NCI-H526 (cell line): ENCODE data around the gene LRRC26.

Experiments
- DNase-seq, 2 experiments: peaks; one replicate each; lab custom pipeline; 2025; lab: John Stamatoyannopoulos, UW

The LRRC26 gene

DNA sequence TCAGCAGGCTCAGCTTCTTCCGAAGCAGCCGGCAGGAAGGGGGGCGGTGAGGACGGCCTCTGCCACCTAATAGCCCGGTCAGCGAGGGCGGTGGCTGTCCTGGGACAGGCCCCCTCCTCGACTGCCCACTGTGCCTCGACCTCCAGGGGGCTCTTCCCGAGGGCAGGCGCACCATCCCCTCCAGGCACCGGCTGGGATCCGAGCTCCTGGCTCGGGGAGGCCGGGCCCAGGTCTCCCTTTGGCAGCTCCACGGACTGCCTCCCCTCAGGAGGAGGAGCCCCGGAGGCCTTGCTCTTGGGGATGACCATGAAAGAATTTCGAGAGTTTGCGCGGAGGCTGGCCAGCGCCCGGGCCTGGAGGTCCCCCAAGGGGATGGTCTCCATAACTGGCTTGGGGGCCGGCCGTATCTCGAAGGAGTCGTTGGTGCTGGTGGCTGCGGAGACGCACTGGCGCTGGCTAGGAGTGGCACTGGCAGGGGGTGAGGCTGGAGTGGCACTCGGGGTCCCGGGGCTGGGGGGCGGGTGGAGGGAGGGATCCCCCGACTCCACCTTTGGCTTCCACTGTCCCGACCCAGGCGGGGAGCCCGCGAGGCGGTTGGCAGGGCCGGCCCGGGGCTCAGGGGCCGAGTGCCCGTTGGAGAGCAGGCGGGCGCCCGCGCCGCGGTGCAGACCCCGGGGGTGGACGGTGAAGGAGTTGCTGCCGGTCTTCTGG is 29.7 kb upstream of the LRRC26 start:
- peak in 1 of 2 experiments; percentile 18 for DNase-seq

DNA sequence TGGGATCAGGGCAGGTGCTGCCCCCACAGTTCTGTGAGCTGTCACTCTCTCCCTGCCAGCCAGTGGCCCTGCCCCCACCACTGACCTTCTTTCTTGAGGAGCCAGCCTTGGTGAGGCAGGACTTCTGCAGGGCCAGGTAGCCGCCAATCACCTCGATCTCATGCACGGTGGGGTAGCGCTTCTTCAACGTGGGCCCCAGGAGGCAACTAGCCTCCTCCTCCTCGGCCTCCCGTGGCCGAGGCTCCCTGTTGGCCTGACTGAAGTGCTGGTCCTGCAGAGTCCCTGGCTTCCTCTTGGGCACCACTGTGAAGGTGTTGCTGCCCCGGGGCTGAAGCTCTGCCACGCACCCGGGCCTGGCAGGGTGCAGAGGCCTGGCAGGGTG is 29.0 kb upstream of the LRRC26 start:
- DNase-seq, result no peak

DNA sequence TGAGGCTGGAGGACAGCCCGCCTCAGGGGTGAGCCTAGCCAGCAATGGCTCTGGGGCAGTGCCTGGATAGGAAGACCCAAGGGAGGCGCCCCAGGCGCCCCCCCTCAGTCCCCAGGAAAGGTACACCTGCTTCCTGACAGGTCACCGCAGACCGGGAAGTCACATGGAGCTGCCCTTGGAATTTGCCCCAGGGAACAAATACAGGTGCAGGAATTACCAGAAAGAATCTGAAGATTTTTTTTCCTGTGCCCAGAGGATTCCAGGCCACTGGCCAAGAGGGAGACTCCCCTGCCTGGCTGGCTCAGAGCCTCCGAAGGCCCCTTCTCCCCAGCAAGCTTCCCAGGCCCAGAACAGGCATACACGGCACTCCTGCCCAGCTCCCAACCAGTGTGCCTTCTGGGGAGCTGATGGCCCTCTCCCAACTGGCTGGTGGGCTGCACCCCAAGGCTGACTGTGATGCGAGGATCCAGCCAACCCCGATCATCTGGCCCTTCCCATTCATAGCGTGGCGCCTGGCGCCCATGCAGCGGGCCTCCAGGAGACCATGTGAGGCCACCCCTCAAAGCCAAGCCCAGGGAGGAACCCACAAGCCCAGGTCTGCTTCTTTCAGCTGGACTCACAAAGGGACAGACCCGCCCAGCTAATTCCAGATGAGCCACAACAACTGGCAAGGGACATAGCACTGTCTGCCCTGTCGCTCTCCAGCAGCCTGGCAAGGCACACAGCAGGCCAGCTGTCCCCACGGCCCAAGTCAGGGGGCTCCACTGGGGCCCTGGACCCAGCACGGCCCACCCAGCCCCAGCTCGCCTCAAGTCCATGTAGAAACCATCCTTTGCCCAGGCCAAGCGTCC is 28.4 kb upstream of the LRRC26 start:
- no peak for DNase-seq

DNA sequence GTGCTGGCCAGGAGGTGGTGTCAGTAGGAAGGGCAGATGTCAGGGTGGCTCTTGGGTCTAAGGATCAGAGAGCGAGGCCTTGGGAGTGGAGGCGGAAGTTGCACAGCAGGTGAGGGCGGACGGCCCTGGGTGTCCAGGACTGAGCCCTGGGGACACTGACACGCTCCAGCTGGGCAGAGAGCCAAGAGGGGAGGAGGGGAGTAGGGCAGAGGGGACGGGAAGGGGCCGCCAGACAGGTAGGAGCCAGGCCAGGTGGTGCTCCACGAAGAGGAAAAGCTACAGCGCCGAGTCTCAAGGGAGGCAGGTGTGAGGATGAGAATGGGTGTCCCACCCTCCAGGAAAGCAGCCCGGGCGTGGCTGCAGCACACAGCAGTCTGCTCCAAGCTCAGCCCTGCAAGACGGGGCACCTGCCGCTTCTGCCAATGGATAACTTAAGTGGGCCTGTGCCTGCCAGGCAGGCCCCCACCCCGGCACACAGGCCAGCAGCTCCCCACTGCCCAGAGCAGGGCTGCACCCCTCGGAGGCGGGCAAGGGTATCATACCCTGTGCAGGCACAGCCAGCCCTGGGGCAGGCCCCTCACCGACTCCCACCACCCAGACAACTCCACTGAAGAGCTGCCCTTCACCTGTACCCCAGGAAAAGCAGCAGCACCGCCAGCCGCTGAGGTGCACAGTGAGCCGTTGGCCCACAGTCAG is 25.8 kb upstream of the LRRC26 start:
- peak; percentile 85 to 95 for DNase-seq

DNA sequence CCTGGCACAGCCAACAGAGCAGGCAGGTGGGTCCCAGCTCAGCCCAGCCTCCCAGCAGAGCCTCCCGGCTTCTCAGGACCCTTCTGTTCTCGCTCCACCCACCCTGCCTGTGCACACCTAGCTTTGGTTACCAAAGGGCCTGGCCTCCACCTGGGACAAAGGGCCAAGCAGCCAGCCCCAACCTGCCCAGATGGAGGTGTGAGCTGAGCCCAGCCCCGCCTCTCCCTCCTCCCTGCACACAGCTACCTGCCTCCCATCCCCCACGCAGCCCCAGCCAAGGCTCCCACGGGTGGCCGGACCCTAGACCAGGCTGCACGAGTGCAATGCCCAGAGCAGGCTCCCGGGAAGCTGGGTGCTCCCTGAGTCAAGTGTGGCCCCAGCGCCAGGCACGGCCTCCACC is 25.1 kb upstream of the LRRC26 start:
- peak in 1 of 2 experiments; percentile 40 for DNase-seq

DNA sequence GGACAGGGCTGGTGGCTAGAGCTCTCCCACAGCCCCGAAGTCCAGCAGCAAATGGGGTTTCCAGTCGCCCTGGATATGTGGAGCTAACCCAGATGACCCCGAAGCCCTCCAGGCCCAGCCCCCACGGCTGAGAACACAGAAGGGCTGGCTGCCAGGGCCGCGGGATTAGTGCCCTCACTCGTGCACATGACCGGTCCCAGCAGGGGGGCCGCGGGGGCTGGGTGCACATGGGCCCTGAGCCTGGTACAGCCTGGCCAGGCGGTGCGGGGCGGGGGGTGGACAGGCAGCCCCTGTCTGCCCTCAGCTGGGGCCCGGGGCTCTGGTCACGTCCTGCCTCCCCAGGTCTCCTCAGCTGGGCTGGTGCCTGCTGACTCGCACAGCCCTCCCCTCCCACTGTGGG is 24.5 kb upstream of the LRRC26 start:
- DNase-seq, result no peak

DNA sequence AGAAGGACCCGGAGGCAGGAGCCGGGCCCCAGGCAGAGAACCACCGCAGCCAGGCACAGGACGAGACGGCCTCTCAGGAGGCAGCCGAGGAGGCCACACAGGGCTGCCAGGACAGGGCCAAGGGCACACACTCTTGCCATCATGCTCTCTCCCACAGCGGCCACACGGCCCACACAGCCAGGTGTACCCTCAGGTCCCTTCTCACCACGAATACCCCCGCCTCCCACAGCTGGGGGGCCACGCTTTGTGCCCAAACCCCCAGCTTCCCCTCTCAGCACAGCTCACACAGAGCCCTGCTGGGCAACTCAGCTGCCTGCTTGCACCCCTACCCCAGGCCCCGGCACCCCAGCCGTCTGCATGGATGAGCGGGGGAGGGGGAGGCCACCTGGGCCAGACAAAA is 23.9 kb upstream of the LRRC26 start:
- no peak for DNase-seq

DNA sequence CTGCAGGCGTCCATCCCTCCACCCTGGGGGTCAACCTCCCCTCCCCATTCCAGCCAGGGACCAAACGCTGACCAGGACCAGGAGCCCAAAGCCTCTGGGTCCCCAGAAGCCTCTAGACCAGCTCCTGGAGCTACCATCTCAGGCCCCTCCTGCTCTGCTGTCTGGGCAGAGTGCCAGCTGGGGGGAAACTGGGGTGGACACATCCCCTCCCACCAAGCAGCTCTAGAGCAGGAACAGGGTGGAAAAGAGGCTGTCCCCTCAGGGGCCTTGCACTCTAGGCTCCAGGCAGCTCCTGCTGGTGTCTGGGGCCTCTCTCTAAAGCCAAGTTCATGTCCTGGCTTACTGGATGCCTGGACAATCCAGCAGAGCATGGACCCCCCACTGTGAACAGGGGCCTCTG is 23.0 kb upstream of the LRRC26 start:
- DNase-seq, result no peak

DNA sequence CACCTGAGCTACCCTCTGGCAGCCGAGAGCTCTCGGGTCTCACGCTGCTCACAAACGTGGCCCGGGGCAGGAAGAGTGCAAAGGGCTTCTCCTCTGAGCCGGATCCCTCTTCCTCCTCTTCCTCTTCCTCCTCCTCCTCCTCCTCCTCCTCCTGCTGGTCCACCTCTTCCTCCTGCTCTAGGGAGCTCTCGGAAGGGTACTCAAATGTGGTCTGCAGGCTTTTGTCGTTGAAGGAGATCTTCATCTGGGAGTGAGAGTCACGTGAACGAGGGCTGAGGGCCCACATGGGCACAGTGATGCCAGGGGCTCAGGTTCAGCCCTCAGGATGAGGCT is 22.6 kb upstream of the LRRC26 start:
- no peak for DNase-seq

DNA sequence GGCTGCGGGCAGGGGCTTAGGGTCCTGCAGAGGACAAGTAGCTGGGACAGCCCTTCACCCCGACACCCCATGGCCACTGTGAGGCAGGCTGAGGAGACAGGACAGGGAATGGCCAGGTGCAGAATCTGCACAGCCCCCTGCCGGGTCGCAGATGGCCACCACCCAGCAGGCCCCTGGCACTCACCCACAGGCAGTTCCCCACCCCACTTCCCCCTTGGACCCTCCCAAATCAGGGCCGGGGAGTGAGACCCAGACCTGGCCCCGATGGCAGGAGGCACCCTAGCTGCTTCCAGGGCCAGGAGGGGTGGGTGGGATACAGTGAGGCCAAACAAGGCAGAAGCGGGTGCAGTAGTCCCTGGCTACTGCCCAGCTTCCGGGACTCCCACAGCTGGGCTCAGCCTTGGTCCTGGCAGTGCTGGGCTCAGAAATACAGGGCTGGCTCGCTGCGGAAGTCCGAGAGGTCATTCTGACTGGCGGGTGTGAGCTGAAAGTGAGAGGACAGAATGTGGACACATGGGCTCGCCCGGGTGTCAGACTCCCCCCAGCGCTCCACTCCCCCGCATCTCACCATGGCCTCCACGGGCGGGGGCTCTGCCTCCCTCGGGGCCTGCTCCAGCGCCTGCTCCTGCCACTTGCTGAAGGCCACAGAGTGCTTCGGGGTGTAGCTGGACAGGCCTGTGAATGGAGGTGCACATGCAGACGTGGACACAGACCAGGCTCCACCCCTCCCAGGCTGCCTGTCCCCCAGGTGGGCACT is 22.0 kb upstream of the LRRC26 start:
- no peak for DNase-seq

DNA sequence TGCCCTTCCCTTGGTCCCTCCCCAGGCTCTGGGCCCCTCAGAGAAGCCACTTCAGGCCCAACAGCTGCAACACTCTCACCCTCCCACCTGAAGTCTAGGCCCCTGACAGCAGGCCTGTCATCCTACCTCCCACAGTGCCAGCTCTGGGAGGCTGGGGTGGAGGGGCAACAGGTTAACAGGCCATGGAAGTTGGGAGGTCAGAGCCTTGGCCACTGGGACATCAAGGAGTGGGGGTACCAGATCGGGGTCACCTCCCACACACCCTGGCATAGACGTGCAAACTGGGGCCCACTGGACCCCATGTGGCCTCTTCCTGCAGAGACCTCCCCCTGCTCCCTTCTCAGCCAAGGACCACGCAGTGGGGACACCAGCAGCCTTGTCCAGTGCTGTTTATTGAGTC is 21.4 kb upstream of the LRRC26 start:
- DNase-seq, result no peak

DNA sequence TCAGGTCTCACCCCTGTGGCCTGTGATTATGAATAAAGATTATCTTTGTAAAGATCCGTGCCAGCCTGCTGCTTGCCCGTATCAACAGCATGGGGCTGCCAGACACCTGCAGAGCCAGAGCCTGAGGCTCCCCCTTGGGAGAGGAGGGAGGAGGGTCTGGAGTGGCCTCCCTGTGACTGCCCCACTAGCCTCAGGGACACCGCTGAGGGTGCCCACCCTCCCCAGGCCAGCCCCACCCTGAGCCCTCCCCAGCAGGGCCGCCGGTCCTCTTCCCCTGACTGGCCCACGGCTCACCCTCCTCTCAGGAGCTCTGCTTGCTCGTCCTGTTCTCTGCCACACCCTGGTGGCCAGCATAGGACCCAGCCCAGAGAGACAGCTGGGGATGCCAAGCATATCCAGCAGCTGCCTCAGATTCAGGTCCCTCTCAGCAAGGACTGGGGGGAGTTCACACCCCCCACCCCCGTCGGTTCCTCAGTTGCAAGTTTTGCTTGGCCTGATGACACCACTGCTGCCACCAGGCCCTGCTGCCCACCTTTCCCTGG is 20.5 kb upstream of the LRRC26 start:
- no peak for DNase-seq

DNA sequence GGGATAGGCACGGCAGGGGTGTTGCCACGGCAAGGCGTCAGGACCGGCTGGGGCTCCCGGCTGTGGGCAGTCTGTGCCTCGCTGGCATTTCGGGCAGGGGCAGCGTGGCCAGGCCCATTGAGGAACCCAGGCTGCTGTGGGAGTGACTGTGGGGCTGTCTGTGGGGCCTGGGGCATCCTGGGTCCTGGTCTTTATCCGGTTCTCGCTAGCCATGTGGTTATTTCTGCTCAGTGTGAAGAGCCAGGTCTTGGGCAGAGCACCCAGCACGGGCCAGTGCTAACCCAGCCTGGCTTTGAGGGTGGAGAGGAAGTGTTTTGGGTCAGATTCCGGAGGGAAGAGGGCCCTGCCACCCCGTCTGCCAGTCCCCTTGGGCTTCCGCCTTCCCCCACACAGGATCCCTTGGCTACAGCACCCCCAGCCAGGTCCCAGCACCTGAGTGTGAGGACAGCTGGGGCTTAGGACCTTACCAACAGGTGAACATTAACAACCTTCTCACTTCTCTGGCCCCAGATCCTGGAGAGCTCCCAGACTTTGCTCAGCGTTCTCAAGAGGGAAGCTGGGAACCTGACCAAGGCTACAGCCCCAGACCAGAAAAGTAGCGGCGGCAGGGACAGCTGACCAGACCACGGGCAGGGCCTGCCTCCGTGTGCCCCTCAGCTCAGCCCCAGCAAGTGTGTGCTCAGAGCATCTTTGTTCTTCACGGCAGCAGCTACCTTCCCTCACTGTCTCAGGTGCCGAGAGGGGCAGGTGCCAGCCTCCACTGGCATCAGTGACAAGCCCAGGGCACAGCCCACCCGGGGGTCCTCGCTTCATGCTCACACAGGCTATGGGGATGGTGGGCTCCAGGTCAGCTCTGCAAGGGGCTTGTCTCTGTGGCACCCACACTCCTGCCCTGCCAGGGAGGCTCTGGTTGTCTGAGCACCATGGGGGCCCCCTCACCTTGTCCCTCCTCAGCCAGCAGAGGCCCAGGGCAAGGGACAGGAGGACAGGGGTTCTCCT is 19.7 kb upstream of the LRRC26 start:
- no peak for DNase-seq

DNA sequence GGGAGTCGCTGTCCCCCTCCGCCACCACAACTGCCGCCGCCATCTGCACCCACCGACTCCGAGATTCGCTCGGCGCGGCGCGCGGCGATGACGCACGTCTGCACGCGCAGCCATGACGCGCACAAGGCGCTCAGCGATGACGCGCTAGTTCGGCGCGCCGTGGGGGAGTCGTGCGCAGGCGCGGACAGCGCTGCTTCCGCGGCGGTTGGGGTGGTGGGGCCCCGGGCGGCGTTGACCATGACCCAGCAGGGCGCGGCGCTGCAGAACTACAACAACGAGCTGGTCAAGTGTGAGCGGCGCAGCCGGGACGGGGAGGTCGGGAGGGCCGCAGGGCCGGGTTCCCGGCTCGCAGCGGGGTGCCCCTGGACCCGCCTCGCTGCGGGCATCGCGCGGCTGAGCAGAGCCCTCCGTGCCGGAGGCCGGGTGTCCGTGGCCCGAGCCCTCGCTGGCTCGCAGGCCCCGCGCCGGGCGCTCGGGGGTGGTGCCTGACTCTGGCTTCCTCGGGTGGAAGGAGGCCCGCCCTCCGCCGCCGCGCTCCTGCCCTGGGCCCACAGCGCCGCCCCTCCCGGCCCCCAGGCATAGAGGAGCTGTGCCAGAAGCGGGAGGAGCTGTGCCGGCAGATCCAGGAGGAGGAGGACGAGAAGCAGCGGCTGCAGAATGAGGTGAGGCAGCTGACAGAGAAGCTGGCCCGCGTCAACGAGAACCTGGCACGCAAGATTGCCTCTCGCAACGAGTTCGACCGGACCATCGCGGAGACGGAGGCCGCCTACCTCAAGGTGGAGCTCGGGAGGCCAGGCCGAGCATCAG is 18.8 kb upstream of the LRRC26 start, which contains the start of the genes ANAPC2 and SSNA1:
Gene ANAPC2, minus strand, starts transcription at position 71 of the 807 bp plus-strand sequence. Its CDS starts 28 bp downstream, at position 43.
Gene SSNA1, plus strand, starts transcription at position 187 of the 807 bp plus-strand sequence. Its CDS starts 51 bp downstream, at position 238.
- peak; percentile 56 to 89 for DNase-seq

DNA sequence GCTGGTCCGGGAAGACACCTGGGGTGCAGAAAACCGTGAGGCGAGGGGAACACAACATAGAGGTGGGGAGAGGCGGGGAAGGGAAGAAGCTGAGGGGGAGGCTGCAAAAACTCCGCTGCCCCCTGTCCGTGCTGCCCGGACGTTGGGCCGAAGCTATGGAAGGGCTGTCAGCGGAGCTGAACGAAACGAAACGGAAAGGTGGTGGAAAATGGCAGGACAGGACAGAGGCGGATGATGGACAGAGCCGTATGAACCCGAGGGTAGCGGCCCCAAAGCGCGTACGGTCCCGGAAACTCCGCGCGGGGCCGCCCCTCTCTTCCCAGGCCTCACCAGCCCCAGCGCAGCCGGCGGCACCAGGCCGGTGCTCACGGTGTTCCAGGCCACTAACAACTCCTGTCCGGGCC is 18.2 kb upstream of the LRRC26 start:
- DNase-seq, result no peak

DNA sequence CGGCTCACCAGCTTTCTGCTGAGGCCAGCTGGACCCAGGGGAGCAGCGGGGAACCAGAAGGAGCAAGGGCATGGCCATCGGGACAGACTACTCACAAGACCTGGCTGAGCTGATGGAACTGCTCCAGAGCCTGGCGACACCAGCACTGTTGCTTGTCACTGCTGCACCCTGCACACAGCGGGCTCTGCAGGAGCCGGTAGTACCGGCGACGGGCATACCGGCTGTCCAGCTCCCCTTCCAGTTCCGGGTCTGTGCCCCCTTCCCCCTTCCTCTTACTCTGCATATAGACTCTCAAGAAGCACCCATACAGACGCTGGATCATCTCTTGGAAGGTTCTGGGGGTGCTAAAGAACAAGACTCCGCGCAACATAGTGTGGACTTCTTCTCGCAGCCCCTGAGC is 17.5 kb upstream of the LRRC26 start:
- DNase-seq, result no peak

DNA sequence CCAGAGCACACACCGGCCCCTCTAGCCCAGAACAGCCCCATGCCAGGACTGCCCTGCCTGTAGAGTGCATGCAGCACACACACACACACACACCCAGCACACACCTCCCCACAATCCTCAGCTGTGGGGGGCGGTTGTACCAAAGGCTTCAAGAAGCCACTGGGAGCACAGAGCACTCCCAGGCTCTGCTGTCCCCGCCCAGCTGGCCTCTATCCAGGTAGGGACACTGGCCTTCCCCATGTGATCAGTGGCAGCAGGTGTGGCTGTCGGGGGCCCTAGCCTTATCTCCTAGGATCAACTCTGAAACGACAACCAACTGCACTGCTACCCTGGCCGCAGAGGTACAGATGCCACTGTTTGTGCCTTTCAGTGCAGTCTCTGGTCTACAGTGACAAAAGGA is 16.5 kb upstream of the LRRC26 start:
- DNase-seq, result no peak

DNA sequence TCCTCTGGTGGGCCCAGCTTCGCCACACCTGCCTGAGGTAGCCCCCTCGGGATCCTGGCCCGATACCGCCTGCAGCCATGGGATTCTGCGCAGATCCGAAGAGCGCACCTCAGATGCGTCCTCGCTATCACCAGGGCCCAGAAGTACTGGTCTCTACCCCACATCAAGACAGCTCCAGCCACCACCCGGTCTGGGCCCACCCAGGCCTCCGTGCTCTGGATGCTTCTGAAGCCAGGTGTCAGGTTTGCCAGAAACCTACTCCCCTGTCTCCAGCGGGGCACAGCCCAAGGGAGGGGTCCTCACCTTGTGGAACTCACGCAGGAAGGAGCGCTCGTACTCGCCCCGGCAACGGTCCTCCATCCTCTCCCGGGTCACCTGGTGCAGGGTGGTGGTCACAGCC is 16.1 kb upstream of the LRRC26 start:
- DNase-seq, result no peak

DNA sequence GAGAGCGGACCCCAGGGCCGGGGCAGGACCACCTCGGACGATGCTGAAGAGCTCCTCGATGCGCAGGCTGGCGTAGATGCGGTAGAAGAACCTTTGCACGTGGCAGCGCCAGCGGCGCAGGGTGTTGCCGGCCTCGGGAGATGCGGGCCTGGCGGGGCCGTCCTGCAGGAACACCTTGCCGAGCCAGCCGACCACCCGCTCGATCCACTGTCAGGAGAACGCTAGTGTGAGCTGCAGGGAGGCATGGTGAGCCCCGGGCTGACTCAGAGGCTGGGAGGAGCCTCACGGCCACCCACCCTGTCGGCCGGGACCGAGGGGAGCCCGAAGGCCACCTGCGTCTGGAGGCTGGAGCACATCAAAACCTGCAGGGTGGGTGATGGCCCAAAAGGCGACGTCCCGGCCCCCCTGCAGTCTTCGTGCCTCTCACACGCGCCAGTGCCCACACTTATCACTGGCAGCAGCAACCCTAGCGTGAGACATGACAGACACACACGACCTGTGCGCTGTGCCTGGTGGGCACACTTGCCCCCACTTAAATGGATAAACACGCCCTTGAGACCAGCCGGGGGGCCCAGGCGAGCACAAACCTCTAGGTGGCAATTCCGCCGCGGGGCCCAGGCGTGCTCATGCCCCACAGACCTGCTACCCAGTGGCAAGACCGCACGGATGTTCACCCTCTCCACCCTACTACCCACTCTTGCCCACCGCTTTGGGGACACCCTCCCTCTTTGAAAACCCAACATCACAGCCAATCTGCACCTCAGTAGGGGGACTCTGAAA is 15.2 kb upstream of the LRRC26 start:
- no peak for DNase-seq
